Fibroblast of gingiva (primary cell): ENCODE results near the gene DDX24.

ENCODE experiments used
- DNase-seq: peaks from one replicate; pipeline ENCODE4 v3.0.0-alpha.2; 2011; ENCODE audit warnings: low read depth

The DDX24 gene

DNA sequence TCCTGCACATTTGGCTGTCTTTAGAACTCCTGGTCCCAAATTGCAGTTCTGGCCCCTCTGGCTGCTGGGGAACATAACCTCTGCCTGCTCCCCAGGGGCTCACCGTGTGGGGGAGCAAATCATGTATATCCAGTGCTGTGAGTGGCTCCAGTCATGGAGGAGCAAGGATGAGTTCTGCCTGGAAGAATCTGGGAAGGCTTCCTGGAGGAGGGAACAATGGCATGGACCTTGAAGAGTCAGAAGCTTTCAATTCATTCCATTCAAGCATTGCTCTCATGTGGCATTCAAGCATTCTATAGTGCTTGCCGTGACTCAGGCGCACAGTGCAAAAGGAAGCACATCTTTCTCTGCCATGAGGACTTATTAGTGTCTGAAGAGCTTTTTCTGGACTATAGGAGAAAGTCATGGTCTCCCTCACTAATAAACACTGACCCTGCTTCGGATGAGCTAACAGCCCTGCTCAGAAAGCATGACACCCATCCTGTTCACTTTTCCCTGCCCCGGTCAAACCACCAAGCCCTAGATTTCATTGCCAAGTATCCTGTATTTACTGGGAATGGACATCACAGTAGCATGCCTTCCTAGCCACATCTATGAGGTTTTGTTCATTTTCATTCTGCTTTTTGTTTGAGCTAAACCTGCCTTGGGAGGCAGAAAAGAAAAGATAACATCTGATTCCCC is 33.0 kb upstream of the DDX24 start:
- no peak for DNase-seq

DNA sequence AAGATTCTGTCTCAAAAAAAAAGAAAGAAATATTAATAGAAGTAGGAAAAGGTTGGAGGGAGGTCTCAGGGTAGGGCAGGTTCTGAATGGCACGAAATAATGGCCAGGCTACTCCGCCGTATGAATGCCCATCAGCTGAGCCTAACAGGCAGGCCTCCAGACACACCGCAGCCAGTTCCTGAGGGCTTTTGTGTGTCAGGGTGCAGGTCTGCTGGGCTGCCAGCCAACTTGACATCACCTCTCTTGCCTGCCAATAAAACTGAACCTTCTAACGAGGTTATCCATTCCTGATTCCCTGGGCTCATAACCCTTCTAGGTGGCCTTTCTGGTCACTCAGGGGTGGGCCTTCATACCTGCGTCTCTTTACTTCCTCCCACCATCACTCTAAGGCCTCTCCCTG is 32.5 kb upstream of the DDX24 start:
- no peak for DNase-seq

DNA sequence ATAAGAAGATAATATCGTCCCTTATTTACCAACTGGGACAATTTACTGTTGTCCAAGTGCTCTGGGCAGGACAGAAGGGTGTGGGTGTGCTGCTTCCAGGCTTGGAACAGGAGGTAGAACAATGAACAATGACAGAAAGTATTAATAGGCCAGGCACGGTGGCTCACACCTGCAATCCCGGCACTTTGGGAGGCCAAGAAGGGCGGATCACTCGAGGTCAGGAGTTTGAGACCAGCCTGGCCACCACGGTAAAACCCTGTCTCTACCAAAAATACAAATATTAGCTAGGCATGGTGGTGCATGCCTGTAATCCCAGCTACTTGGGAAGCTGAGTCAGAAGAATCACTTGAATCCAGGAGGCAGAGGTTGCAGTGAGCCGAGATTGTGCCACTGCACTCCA is 32.1 kb upstream of the DDX24 start:
- no peak for DNase-seq

DNA sequence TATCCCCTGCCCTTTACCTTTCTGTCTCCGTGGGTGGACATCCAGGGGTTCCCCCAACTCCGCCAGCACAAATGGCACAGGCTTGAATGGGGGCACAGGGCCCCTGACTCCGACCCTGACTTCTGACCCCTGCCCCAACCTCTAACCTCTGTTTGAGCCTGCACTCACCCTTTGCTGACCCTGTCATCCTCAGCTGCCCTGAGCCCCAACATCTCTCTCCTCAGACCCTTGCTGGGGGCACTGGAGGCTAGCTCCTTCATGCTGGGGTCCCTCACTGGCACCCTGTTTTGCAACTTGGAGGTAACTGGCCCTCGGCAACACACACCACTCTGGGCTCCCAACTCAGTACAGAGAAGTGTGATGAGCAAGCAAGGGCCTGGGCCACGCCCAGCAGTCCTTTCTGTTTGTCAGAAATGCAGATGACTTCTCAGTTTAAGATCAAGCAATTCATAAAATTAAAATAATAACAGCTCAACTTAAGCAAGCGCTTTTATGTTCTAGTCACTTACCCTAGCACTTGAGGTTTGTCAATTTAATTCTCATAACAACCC is 31.6 kb upstream of the DDX24 start:
- no peak for DNase-seq

DNA sequence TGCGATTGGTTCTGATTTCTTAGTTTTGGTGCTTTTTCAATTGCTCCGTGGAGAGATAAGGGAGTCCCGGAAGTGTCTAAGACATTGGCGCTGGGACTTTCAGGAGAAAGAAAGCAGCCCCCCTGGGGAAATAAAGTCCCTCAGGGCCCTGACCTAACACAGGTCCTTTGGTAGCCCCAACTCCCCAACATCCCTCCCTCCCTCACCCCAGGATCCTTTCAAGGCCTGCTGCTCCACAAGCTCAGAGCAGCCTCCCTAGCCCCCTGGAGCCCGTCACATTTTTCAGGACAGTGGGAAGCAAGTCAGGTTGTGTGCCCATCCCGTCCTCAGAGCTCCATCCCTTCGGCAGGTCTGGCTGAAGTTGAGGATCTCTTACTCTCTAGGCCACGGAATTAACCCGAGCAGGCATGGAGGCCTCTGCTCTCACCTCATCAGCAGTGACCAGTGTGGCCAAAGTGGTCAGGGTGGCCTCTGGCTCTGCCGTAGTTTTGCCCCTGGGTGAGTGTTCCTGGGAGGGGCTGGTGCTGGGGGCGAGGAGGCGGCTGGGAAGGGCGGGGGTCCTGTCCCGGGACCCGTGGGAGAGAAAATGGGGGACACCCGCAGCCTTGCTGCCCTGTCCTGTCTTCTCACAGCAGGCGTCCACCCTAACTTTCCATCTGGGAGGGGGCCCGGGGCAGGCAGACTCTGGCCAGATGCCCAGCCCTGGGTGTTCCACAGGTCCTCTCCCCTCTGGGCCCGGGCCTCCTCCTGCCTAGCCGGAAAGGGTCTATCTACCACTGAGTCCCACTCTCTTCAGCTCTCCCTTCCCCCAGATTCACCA is 30.5 kb upstream of the DDX24 start:
- no peak for DNase-seq

DNA sequence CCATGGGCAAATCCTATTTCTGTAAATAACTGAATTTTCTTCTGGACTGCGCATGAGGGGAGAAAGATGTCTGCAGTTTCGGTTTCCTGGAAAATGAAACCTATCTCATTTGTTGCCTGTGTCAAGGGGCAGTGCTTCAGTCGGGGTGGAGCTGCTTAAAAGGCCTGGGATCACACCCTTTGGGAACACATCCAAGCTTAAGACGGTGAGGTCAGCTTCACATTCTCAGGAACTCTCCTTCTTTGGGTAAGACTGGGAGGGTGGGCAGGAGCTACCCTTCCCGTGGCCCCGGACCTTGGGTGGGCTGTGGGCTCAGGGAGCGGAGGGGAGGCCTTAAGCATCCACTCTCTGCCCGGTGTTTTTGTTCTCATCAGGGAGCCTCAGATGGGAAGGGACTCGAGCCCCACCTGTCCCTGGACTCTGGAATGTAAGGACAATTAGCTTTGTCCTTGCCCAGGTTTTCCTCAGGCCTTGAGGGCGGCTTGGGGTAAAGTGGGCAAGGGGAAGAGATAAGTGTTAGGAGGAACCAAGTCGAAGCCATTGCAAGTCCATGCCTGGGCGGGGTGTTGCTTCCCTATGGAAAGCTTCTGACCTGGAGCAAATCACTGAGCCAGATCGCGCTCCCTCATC is 29.7 kb upstream of the DDX24 start, which contains the start of gene IFI27:
TSS of gene IFI27 (plus strand) at position 185 of the 630 bp plus-strand sequence.
- peak; percentile 52 for DNase-seq

DNA sequence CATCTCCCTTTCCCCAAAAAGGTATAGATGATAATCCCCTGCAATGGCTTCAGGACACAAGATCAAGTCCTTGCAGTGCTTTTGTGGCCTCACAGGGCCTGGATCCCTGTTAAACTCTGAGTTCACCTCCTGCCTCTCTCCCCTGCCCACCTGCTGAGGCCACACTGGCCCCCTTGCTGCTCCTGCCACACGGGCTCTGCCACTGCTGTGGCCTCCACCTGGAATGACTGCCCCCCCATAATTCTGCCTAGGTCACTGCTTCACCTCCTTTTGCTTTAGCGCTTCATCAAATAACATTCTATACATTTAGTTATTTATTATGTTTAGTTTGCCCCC is 28.9 kb upstream of the DDX24 start:
- no peak for DNase-seq

DNA sequence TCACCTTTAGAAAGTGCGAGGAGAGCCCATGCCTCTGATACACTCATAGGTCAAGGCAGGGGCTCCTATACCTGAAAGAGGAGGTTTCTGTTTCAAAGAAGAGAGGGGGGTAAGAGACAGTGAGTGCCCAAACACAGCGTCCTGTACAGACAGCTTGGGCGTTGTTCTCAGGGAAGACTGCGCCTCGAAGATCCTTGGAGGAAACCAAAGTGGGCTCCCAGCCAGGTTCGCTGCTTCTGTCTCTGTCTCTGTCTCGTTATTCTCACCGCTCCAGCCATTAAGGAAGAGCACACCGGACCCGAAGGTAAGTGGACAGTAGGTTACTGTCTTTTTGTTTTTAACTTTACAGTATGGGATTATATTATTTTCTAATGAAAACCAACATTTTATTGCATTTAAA is 23.7 kb upstream of the DDX24 start:
- no peak for DNase-seq

DNA sequence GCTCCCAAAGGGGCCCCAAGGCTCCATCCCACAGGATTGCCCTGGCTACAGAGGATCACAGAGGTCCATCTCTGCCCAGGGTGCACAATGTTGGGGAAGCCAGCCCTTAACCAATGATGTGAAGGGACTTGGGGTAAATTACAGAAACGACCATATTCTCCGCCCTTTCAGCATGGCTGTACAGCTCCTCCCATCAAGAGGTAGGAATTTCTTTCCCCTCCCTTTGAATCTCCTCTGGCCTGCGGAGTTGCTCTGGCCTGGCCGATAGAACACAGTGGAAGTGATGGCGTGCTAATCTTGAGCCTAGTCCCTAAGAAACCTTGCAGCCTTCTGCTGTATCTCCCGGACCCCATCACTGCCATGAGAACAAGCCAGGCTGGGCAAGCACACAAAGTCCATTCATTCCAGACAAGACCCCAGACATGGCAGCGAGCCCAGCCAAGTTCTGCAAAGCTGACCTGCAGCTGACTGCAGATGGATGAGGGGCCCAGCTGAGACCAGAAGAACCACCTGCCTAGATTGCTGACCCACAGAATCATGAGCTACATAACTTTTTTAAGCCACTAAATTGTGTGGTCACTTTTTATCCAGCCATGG is 22.6 kb upstream of the DDX24 start:
- no peak for DNase-seq

DNA sequence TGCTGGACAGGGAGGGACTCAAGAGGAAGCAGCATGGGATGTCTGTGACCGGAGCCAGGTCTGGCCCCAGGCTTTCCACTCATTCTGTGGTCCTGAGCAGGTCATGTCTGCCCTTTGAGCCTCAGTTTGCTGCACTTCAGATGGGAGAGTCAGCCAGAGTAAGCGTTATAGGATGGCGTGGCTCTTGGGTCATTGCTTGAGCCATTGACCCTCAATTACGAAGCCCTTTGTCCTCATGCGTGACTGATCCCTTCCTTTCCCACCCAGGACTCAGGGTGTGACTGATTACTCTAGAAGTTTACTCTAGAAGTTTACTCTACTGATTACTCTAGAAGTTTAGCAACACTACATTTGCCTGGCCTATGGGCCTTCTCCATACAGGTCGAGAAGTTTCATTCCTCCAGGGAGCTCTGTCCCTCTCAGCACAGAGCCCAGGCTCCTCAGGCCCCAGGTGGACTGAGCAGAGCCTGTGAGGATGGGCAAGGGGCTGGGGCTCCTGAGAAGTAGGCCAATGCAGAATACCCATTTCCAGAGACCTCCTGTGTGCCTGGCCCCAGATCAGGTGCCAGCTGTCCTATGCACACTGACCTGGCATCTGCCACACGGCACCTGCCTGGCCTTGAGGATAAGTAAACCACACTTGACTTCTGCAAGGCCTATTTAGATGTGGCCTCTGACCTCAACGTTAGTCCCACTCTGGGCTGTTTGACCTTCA is 21.9 kb upstream of the DDX24 start:
- DNase-seq: no peak

DNA sequence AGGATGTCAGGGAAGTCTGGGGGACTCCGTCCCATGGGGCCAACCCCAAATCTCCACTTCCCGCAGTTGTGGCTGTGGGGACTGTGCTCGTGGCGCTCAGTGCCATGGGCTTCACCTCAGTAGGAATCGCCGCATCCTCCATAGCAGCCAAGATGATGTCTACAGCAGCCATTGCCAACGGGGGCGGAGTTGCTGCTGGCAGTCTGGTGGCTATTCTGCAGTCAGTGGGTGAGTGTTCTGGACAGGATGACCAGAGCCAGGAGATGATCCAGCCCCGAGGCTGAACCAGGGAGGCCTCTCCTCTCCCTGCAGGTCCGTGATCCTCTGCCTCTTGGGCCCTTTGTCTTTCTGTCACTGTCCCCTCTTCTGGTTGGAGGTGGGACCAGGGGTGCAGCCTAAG is 20.7 kb upstream of the DDX24 start:
- no peak for DNase-seq

DNA sequence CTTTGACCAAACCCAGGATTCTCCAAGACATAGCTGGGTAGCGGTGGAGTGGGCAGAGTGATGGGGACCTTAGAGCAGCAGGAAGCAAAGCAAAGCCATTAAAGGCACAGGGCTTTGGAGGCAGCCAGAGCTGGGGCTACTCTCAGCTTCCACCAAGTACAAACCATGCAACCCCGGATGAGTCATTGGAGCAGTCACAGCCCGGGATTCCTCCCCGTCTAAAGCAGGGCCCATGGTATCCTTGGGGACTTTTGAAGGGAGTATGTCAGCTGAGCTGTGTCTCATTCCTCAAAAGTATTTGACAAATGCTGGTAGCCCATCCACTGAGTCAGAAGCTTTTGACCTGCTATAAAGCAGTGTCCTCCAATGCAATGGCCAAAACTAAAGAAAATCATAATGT is 19.8 kb upstream of the DDX24 start:
- peak; percentile 73 for DNase-seq

DNA sequence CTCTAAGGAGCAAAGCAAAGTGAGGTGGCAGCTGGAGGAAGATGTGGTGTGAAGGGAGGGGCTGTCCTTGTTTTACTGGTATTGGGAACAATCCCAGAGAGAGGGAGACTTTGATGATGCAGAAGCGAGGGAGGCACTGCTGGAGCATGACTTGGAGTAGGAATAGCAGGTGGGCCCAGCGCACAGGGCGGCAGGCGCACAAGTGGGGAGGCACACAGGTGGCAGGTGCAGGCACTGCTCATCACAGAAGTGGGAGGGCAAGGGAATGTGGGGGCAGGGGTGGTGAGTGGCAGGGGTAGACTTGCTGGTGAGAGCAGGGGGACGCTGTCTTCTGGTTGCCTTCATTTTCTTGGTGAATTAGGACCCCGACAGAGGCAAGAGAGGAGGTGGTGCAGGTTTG is 18.0 kb upstream of the DDX24 start:
- no peak for DNase-seq

DNA sequence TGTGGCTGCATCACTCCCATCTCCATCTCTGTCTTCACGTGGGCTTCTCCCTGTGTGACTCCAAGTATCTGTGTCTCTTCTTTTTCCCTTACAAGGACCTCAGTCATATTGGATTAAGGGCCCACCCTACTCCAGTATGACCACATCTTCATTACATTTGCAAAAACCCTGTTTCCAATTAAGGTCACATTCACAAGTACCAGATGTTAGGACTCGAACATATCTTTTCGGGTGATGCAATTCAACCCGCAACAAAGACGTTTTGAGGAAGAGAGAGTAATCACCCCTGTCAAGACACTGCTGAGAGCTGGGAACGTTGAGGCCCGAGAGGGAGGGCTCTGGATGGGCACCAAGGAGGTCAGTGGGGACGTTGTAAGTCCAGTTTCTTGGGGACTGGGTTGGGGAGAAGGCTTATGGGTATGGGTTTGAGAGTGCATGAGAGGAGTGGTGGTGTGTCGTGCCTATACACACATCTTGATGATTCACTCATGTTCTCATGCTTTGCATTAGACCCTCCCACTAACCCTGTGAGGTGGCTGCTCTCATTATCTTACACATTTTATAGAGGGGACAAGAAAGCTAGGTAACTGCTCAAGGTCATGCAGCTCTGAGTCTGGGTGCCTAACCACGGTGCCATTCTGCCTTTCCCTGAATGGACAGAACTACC is 17.5 kb upstream of the DDX24 start:
- DNase-seq: peak; percentile 83

DNA sequence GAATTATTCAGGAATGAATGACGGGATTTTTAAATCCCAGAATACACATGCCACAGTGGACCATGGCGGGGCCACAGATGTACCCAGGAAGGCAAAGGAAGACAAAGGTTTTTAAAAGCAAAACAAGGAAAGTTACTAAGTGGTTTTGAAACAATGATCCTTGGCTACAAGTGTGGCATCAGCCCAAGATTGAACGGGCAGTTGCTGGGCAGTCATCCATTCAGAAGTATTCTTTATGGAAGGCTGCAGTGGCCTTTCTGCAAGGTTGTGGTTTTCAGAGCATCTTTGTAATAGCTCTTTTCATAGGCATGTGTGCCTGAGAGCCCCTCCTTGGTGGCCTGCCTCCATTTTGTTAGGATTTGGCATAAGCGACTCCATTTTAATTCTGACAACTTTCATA is 16.1 kb upstream of the DDX24 start:
- peak; percentile 57 for DNase-seq

DNA sequence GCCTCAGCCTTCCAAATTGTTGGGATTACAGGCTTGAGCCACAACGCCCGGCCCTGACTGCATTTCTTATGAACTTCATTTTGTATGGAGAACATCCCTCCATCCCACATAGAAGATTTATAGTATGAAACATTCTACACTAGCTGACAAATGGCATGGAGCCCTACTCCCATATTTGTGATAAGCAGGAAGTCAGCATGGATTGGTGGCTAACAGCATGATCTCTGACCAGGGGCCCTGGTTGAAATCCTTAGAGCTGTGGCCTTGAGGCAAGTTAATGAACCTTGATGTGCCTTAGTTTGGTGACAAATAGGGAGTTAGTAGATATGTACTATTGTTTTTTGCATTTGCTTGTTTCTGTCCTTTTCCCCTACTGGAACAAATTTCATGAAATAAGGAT is 12.4 kb upstream of the DDX24 start:
- DNase-seq: no peak

DNA sequence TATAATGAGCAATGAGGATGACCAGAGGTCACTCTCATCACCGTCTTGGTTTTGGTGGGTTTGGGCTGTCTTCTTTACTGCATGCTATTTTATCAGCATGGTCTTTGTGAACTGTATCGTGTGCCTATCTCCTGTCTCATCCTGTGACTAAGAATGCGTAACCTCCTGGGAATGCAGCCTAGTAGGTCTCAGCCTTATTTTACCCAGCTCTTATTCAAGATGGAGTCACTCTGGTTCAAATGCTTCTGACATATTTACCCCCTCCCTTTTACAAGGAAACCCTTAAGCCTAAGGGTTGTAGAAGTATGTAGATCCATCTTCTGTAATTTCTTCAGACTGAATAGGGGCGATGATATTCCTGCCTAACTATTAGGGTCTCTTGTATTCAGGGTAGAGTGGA is 8.5 kb upstream of the DDX24 start:
- DNase-seq: no peak

DNA sequence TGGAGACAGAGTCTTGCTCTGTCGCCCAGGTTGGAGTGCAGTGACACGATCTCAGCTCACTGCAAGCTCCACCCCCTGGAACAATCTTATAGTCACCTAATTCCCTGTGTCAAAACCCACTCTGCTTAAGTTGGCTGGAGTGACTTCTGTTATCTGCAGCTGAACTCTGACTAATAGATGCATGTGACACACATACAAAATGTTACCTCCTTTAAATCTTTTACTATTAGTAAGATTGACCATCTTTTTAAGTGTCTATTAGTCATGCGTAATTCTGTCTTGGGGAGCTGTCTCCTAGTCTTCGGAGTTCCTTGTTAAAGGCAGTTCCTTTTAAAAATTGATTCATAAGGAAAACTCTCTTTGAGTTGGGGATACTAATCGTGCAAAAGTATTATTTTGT is 7.5 kb upstream of the DDX24 start:
- no peak for DNase-seq

DNA sequence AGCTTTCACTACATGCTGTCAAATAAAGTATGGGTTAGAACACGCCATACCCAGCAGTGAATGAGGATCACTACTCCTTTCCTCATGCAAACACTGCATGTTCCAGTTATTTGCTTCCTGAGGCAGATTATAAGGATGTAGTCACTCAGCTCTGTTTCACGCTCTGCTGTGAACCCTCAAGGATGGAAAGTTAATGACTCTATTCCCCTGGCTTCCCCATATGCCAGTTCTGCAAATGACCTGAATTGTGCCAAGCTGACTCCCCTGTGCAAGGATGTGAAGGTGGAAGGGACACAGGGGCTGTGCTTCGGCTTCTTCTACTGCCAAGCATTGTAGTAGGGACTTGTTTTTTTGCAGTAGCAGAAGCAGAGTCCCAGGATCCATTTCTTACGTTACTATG is 6.9 kb upstream of the DDX24 start:
- DNase-seq: no peak

DNA sequence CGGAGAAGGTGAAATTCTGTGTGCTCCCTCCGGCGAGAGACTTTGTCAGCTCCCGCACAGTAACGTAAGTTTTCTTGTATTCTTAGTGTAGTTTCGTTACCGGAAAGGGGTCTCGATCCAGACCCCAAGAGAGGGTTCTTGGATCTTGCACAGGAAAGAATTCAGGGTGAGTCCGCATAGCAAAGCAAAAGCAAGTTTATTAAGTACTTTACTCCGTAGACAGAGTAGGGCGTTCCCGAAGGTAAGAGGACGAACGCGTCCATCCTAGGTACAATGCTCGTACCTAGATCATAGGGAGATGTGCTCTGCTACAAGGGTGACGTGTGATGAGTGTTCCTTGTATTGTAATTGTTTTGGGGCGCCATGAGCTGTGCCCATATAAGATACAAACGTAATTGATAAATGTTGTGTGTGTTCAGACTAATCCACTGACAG is 401 bp upstream of the DDX24 start:
- no peak for DNase-seq

DNA sequence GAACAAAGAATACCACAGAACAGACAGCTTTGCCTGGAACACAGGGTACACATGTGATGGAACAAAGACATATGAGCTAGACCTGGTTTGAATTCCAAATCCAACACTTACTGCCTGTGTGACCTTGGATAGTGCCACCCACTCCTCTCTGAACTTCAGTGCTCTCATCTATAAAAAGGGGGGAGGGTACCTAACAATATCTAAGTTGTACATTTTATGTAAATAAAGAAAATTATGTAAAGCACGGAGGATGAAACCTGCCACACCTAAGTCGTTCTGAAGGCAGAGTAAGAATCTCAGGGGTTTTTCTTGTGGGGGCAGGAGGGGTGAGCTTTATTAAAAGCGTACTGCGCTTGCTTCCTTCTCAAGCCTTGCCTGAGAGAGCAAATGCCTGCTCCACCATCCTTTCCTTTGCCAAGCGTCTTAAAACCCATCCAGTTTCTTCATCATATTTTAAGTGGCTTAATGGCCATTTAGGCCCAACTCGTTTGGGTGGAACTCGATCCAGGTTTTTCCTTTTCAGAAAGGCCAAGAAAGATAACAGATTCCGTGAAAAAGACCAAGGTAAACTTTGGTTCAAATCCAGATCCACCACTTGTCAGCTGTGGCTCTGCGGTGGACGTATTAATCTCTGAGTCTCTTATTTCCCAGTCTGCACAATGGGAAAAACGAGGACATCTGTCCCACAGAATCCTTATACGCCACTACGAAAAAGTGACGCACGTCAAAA is 946 bp downstream of the DDX24 start:
- DNase-seq: no peak
